Panc1 (cell line): ENCODE results near the gene DENND4B. TPM values are rescaled to one million over a fixed set of nuclear protein-coding genes. Genes with fewer than 3 reads are reported as not detected.
A peak's percentile ranks its signal among the peaks of the same experiment; 100 is the strongest.

Experiments used
- ATAC-seq: fragments of 200-7000 bp; cut with Tn5 transposase; 2 replicates; pipeline ENCODE4 v1.9.1; 2020; ENCODE audit warnings: mild to moderate bottlenecking, moderate library complexity
- BruUV-seq: library from RNA; stranded (reverse); fragments of 400-500 nt; replicated peaks from 2 replicates; lab custom pipeline; 2021; lab: Mats Ljungman, UMichigan
- CTCF ChIA-PET: fragments of 300-600 bp; sonication (Branson Sonifier 250); formaldehyde crosslinking; loops from one replicate; lab custom pipeline; 2022; ENCODE audit warnings: antibody characterized with exemption; lab: Charles Lee
- POLR2A ChIA-PET: fragments of 300-600 bp; sonication (Branson Sonifier 250); formaldehyde crosslinking; loops from one replicate; lab custom pipeline; 2022; ENCODE audit warnings: antibody characterized with exemption; lab: Charles Lee
- DNase-seq: peaks from one replicate; pipeline ENCODE4 v3.0.0-alpha.2; 2010; ENCODE audit warnings: low read depth, low spot score
- H3K27ac ChIP-seq: 2 replicates; pipeline ENCODE4 v1.5.1; 2011; ENCODE audit warnings: mild to moderate bottlenecking, low read length, inconsistent platforms
- H3K27me3 ChIP-seq: fragments of 200-500 bp; sonication (Bioruptor generic); 2 replicates; pipeline ENCODE4 v1.6.0; 2014; ENCODE audit warnings: low read length, inconsistent platforms; ENCODE audit not compliant: control insufficient read depth, insufficient read depth
- H3K36me3 ChIP-seq: fragments of 200-500 bp; sonication (Bioruptor generic); 2 replicates; pipeline ENCODE4 v1.5.1; 2014; ENCODE audit warnings: inconsistent platforms, mild to moderate bottlenecking, low read length, moderate library complexity; ENCODE audit not compliant: control insufficient read depth, insufficient read depth
- H3K4me1 ChIP-seq: 2 replicates; pipeline ENCODE4 v1.5.1; 2011; ENCODE audit warnings: inconsistent platforms, mild to moderate bottlenecking, low read length, moderate library complexity; ENCODE audit not compliant: control insufficient read depth, insufficient read depth
- H3K4me3 ChIP-seq, 2 experiments: 2 replicates each; pipeline ENCODE4 v1.5.1; 2011 to 2012; ENCODE audit warnings: low read depth in 2 of 2, low read length in 2 of 2, mild to moderate bottlenecking in 2 of 2, inconsistent platforms in 1 of 2, moderate library complexity in 1 of 2
- H3K9me3 ChIP-seq: fragments of 200-500 bp; sonication (Bioruptor generic); 2 replicates; pipeline ENCODE4 v1.5.1; 2014; ENCODE audit warnings: low read depth, mild to moderate bottlenecking, inconsistent platforms, low read length, moderate library complexity; ENCODE audit not compliant: control insufficient read depth, insufficient read depth
- POLR2AphosphoS5 ChIP-seq: IDR thresholded peaks from 2 replicates; pipeline ENCODE4 v1.6.1; 2012; ENCODE audit warnings: mild to moderate bottlenecking, low read depth, low read length, moderate library complexity
- SIN3A ChIP-seq: IDR thresholded peaks from 2 replicates; pipeline ENCODE4 v1.6.1; 2012; ENCODE audit warnings: low read depth, mild to moderate bottlenecking, low read length, moderate library complexity, borderline replicate concordance; ENCODE audit not compliant: insufficient read depth
- TCF7L2 ChIP-seq: IDR thresholded peaks from 2 replicates; pipeline ENCODE4 v1.6.1; 2011; ENCODE audit warnings: mild to moderate bottlenecking, low read depth, low read length, inconsistent platforms
- in situ Hi-C: cut with HindIII; loops from 2 replicates; pipeline ENCODE4 v1.10.0; 2016; ENCODE audit warnings: low sequenced_read_pairs, low pct_unique_long_range_greater_than_20kb
- intact Hi-C: fragments of 100-400 bp; cut with micrococcal nuclease; formaldehyde crosslinking; loops from one replicate; pipeline ENCODE4 v1.10.0; 2022; ENCODE audit not compliant: unreplicated experiment
- total RNA-seq: library from RNA; stranded (reverse); gene quantifications from one replicate; pipeline ENCODE4 v1.2.1, GENCODE V29; 2021; ENCODE audit not compliant: unreplicated experiment
- TF ChIP-seq, protein P1 (sequence below), 2 experiments: IDR thresholded peaks; 2 replicates each; pipeline ENCODE4 v1.6.1; 2011 to 2012; ENCODE audit warnings: low read depth in 2 of 2, control low read depth in 1 of 2, low read length in 1 of 2, mild to moderate bottlenecking in 1 of 2, moderate library complexity in 1 of 2; ENCODE audit not compliant: insufficient read depth in 1 of 2
- TF ChIP-seq, protein P2 (sequence below): fragments of 450-650 bp; IDR thresholded peaks from 2 replicates; pipeline ENCODE4 v1.5.1; 2017; ENCODE audit warnings: mild to moderate bottlenecking

The DENND4B gene
- total RNA-seq, 1 experiment from 2014 or later = 56.2 TPM

- Histone ChIP-seq H3K9me3 (no peaks in the 10 kb centered on the region), H3K4me1 (peaks cover 14% of the 10 kb centered on the region), H3K27me3 (no peaks in the 10 kb centered on the region), H3K27ac (peak overlapping the region; percentile 78), H3K36me3 (no peaks in the 10 kb centered on the region; the same call in 1 of the 2 replicates), H3K4me3 (peak overlapping the region; percentile 77 to 78)
- DNase-seq (no peak), ATAC-seq (peak; percentile 20)
- in situ Hi-C loops = no loop called here
- TF ChIP-seq, protein P1, sequence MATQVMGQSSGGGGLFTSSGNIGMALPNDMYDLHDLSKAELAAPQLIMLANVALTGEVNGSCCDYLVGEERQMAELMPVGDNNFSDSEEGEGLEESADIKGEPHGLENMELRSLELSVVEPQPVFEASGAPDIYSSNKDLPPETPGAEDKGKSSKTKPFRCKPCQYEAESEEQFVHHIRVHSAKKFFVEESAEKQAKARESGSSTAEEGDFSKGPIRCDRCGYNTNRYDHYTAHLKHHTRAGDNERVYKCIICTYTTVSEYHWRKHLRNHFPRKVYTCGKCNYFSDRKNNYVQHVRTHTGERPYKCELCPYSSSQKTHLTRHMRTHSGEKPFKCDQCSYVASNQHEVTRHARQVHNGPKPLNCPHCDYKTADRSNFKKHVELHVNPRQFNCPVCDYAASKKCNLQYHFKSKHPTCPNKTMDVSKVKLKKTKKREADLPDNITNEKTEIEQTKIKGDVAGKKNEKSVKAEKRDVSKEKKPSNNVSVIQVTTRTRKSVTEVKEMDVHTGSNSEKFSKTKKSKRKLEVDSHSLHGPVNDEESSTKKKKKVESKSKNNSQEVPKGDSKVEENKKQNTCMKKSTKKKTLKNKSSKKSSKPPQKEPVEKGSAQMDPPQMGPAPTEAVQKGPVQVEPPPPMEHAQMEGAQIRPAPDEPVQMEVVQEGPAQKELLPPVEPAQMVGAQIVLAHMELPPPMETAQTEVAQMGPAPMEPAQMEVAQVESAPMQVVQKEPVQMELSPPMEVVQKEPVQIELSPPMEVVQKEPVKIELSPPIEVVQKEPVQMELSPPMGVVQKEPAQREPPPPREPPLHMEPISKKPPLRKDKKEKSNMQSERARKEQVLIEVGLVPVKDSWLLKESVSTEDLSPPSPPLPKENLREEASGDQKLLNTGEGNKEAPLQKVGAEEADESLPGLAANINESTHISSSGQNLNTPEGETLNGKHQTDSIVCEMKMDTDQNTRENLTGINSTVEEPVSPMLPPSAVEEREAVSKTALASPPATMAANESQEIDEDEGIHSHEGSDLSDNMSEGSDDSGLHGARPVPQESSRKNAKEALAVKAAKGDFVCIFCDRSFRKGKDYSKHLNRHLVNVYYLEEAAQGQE (IDR thresholded peaks at IDR 0.05; ENCODE audit: insufficient read depth in 1 of 2, low read depth in 2 of 2, low read length in 1 of 2) = no peak
- TF ChIP-seq, protein P2, sequence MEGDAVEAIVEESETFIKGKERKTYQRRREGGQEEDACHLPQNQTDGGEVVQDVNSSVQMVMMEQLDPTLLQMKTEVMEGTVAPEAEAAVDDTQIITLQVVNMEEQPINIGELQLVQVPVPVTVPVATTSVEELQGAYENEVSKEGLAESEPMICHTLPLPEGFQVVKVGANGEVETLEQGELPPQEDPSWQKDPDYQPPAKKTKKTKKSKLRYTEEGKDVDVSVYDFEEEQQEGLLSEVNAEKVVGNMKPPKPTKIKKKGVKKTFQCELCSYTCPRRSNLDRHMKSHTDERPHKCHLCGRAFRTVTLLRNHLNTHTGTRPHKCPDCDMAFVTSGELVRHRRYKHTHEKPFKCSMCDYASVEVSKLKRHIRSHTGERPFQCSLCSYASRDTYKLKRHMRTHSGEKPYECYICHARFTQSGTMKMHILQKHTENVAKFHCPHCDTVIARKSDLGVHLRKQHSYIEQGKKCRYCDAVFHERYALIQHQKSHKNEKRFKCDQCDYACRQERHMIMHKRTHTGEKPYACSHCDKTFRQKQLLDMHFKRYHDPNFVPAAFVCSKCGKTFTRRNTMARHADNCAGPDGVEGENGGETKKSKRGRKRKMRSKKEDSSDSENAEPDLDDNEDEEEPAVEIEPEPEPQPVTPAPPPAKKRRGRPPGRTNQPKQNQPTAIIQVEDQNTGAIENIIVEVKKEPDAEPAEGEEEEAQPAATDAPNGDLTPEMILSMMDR = no peak
- TF ChIP-seq SIN3A (no peak), TCF7L2 (no peak), POLR2AphosphoS5 (no peak)
- intact Hi-C loops = no loop called here
- POLR2A ChIA-PET = no interaction called here
- CTCF ChIA-PET = interaction anchor here (0.6 to 1.1 kb wide), 2 partner anchors 42 to 434 kb away, joined by 4 to 7 read pairs; no protein-coding TSS in a partner anchor
- BruUV-seq = no TSS peak
Measured at GRCh38 chr1:153945131-153945794, 1.3 kb downstream of the DENND4B start.

DNA sequence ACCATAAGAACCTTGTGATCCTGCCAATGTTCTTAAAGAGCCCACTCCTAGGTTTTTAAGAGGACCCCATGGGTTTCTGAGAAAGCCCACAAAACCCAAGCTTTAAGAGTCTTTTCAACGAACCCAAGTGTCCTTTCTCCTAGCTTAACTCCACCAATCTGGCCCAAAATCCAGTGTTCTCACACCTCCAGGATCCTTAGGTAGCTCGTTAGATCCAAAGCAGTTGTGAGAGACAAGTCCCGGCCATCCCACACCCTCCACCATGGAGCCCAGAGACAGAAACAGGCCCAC, 1.7 kb downstream of the DENND4B start:
- peaks cover 14% of the 10 kb centered on the region for H3K4me1 ChIP-seq
- H3K27me3 ChIP-seq = no peaks in the 10 kb centered on the region
- H3K27ac ChIP-seq = peak overlapping the region; percentile 78
- DNase-seq = no peak
- ChIA-PET CTCF (no interaction called here), POLR2A (no interaction called here)
- H3K9me3 ChIP-seq = no peaks in the 10 kb centered on the region
- TF ChIP-seq, protein P2 = no peak
- TF ChIP-seq SIN3A (no peak), POLR2AphosphoS5 (no peak), TCF7L2 (no peak)
- TF ChIP-seq, protein P1 (IDR thresholded peaks at IDR 0.05; ENCODE audit: insufficient read depth in 1 of 2, low read depth in 2 of 2, low read length in 1 of 2) = no peak
- H3K4me3 ChIP-seq = peak overlapping the region in 1 of 2 experiments; percentile 77; a peak in 2 of 4 replicates
- no peak for ATAC-seq
- in situ Hi-C loops (no loop called here), intact Hi-C loops (no loop called here)
- BruUV-seq = no TSS peak
- H3K36me3 ChIP-seq = no peaks in the 10 kb centered on the region; the same call in 1 of the 2 replicates
